ENCODE data around the gene ZC3HAV1. TPM values are rescaled to one million over a fixed set of nuclear protein-coding genes. Genes with fewer than 3 reads are reported as not detected.

The ZC3HAV1 gene
- total and polyA plus RNA-seq, 9 of the 15 experiments (the other 6 are each of a cell fraction or from before 2014, with no cell fraction given), result 11.9 to 40.5 (median 23.9) TPM

GRCh38 chr7:139124084-139124914, 14.8 kb upstream of the ZC3HAV1 start (continued):
- no peak for TF ChIP-seq BRCA1 (IDR thresholded peaks at IDR 0.05)
- TF ChIP-seq BRCA1 (CRISPR knock-in tag; IDR thresholded peaks at IDR 0.05), result no peak
- no peak for TF ChIP-seq TEAD2 (tag; IDR thresholded peaks at IDR 0.05)
- TF ChIP-seq CTCF (IDR thresholded peaks at IDR 0.05 in 2 of 3, conservative IDR thresholded peaks at IDR 0.05 in 1 of 3; ENCODE audit: insufficient read depth in 2 of 3, low read depth in 1 of 3, low read length in 3 of 3), result no peak
- TF ChIP-seq, protein P1, sequence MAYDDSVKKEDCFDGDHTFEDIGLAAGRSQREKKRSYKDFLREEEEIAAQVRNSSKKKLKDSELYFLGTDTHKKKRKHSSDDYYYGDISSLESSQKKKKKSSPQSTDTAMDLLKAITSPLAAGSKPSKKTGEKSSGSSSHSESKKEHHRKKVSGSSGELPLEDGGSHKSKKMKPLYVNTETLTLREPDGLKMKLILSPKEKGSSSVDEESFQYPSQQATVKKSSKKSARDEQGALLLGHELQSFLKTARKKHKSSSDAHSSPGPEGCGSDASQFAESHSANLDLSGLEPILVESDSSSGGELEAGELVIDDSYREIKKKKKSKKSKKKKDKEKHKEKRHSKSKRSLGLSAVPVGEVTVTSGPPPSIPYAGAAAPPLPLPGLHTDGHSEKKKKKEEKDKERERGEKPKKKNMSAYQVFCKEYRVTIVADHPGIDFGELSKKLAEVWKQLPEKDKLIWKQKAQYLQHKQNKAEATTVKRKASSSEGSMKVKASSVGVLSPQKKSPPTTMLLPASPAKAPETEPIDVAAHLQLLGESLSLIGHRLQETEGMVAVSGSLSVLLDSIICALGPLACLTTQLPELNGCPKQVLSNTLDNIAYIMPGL (CRISPR knock-in tag; IDR thresholded peaks at IDR 0.05), result no peak
- no peak for TF ChIP-seq E2F1 (CRISPR knock-in tag; IDR thresholded peaks at IDR 0.05)
- no peak for TF ChIP-seq ZFX (CRISPR knock-in tag; IDR thresholded peaks at IDR 0.05)
- no peak for TF ChIP-seq CBFB (CRISPR knock-in tag; IDR thresholded peaks at IDR 0.05)
- TF ChIP-seq, protein P2, sequence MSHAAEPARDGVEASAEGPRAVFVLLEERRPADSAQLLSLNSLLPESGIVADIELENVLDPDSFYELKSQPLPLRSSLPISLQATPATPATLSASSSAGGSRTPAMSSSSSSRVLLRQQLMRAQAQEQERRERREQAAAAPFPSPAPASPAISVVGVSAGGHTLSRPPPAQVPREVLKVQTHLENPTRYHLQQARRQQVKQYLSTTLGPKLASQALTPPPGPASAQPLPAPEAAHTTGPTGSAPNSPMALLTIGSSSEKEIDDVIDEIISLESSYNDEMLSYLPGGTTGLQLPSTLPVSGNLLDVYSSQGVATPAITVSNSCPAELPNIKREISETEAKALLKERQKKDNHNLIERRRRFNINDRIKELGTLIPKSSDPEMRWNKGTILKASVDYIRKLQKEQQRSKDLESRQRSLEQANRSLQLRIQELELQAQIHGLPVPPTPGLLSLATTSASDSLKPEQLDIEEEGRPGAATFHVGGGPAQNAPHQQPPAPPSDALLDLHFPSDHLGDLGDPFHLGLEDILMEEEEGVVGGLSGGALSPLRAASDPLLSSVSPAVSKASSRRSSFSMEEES (CRISPR knock-in tag; IDR thresholded peaks at IDR 0.05), result no peak
- TF ChIP-seq ARID2 (IDR thresholded peaks at IDR 0.05), result no peak
- no peak for TF ChIP-seq NR0B1 (IDR thresholded peaks at IDR 0.05; ENCODE audit: partially characterized antibody)
- TF ChIP-seq, protein P3, sequence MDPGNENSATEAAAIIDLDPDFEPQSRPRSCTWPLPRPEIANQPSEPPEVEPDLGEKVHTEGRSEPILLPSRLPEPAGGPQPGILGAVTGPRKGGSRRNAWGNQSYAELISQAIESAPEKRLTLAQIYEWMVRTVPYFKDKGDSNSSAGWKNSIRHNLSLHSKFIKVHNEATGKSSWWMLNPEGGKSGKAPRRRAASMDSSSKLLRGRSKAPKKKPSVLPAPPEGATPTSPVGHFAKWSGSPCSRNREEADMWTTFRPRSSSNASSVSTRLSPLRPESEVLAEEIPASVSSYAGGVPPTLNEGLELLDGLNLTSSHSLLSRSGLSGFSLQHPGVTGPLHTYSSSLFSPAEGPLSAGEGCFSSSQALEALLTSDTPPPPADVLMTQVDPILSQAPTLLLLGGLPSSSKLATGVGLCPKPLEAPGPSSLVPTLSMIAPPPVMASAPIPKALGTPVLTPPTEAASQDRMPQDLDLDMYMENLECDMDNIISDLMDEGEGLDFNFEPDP (CRISPR knock-in tag; IDR thresholded peaks at IDR 0.05), result no peak
- no peak for TF ChIP-seq PTTG1 (tag; IDR thresholded peaks at IDR 0.05; ENCODE audit: low read depth)
- no peak for TF ChIP-seq CBX1 (IDR thresholded peaks at IDR 0.05; ENCODE audit: low read depth)
- TF ChIP-seq, protein P4, sequence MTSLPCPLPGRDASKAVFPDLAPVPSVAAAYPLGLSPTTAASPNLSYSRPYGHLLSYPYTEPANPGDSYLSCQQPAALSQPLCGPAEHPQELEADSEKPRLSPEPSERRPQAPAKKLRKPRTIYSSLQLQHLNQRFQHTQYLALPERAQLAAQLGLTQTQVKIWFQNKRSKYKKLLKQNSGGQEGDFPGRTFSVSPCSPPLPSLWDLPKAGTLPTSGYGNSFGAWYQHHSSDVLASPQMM (CRISPR knock-in tag; IDR thresholded peaks at IDR 0.05), result no peak
- peak; percentile 42; the same call in 1 of the 2 replicates for TF ChIP-seq GABPA (tag; conservative IDR thresholded peaks at IDR 0.05; ENCODE audit: low read depth)
- TF ChIP-seq ADNP (tag; IDR thresholded peaks at IDR 0.05), result peak; percentile 58; the same call in 1 of the 2 replicates

All from K562 (cell line).